ENCODE data around the gene PACS2. TPM values are rescaled to one million over a fixed set of nuclear protein-coding genes. Genes with fewer than 3 reads are reported as not detected.

Gene PACS2
- total RNA-seq, 4 donors from 2014 or later: 59.8 to 97.4 (median 71.2) TPM

GRCh38 chr14:105271224-105271890 is 43.2 kb upstream of the PACS2 start:
- Histone ChIP-seq H3K27me3 (no peaks in the 10 kb centered on the region), H3K4me1 (peaks cover 0 to 15% (median 6%) of the 10 kb centered on the region in 4 donors), H3K36me3 (peaks cover 0 to 52% (median 18%) of the 10 kb centered on the region in 4 donors), H3K27ac (replicated peaks in 1 of 4) (no peak overlapping the region), H3K4me3 (no peak overlapping the region), H3K9me3 (no peaks in the 10 kb centered on the region)
- DNase-seq (ENCODE audit: extremely low spot score): no peak
- intact Hi-C loops (cut with DNase I): no loop called here
- WGBS: 86% methylated on average over 16 of the region's 22 CpGs
- TF ChIP-seq POLR2A (IDR thresholded peaks at IDR 0.05; ENCODE audit: low read depth): no peak
- no peak for TF ChIP-seq EP300 (IDR thresholded peaks at IDR 0.05)
- no peak for TF ChIP-seq POLR2AphosphoS5 (IDR thresholded peaks at IDR 0.05)
- TF ChIP-seq, protein P1, sequence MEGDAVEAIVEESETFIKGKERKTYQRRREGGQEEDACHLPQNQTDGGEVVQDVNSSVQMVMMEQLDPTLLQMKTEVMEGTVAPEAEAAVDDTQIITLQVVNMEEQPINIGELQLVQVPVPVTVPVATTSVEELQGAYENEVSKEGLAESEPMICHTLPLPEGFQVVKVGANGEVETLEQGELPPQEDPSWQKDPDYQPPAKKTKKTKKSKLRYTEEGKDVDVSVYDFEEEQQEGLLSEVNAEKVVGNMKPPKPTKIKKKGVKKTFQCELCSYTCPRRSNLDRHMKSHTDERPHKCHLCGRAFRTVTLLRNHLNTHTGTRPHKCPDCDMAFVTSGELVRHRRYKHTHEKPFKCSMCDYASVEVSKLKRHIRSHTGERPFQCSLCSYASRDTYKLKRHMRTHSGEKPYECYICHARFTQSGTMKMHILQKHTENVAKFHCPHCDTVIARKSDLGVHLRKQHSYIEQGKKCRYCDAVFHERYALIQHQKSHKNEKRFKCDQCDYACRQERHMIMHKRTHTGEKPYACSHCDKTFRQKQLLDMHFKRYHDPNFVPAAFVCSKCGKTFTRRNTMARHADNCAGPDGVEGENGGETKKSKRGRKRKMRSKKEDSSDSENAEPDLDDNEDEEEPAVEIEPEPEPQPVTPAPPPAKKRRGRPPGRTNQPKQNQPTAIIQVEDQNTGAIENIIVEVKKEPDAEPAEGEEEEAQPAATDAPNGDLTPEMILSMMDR (IDR thresholded peaks at IDR 0.05): no peak

GRCh38 chr14:105272623-105273022 is 41.9 kb upstream of the PACS2 start:
- peaks cover 0 to 18% (median 8%) of the 10 kb centered on the region in 4 donors for H3K4me1 ChIP-seq
- intact Hi-C loops (cut with DNase I): no loop called here
- TF ChIP-seq EP300 (IDR thresholded peaks at IDR 0.05): no peak
- TF ChIP-seq, protein P1 (IDR thresholded peaks at IDR 0.05): no peak
- no peak for TF ChIP-seq POLR2A (IDR thresholded peaks at IDR 0.05; ENCODE audit: low read depth)
- TF ChIP-seq POLR2AphosphoS5 (IDR thresholded peaks at IDR 0.05): no peak
- no peak for DNase-seq (ENCODE audit: extremely low spot score)
- WGBS: 90% methylated on average over 15 of the region's 15 CpGs
- H3K9me3 ChIP-seq: no peaks in the 10 kb centered on the region
- H3K27me3 ChIP-seq: no peaks in the 10 kb centered on the region
- H3K27ac ChIP-seq (replicated peaks in 1 of 4): no peak overlapping the region
- peaks cover 0 to 41% (median 18%) of the 10 kb centered on the region in 4 donors for H3K36me3 ChIP-seq
- H3K4me3 ChIP-seq: no peak overlapping the region

DNA sequence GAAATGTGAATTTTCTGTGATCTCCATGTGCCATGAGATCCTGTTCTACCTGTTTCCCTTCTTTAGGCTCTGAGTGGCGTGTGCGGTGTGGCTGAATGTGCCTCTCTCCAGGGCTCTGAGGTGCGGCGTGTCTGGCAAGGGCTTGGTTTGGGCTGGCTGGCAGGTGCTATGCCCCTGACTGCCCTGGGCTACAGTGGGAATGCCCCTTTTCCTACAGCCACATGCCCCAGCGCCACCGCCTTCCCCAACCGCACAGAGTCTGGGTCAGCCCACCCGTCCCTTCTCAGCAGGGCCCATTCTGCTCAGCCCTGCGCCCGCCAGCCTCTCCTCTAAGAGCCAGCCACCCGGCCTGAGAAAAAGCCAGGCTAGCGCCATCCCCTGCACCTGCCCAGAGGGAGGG is 41.5 kb upstream of the PACS2 start:
- no peak overlapping the region for H3K27ac ChIP-seq (replicated peaks in 1 of 4)
- intact Hi-C loops (cut with DNase I): no loop called here
- no peak for TF ChIP-seq POLR2AphosphoS5 (IDR thresholded peaks at IDR 0.05)
- no peak for TF ChIP-seq POLR2A (IDR thresholded peaks at IDR 0.05; ENCODE audit: low read depth)
- TF ChIP-seq, protein P1 (IDR thresholded peaks at IDR 0.05): no peak
- no peak for TF ChIP-seq EP300 (IDR thresholded peaks at IDR 0.05)
- H3K27me3 ChIP-seq: no peaks in the 10 kb centered on the region
- H3K4me3 ChIP-seq: no peak overlapping the region
- DNase-seq (ENCODE audit: extremely low spot score): no peak
- peaks cover 0 to 21% (median 13%) of the 10 kb centered on the region in 4 donors for H3K4me1 ChIP-seq
- WGBS: 96% methylated on average over 11 of the region's 12 CpGs
- H3K36me3 ChIP-seq: peaks cover 0 to 37% (median 17%) of the 10 kb centered on the region in 4 donors
- no peaks in the 10 kb centered on the region for H3K9me3 ChIP-seq

GRCh38 chr14:105274637-105275036 is 39.9 kb upstream of the PACS2 start:
- Histone ChIP-seq H3K4me1 (peaks cover 0 to 16% (median 13%) of the 10 kb centered on the region in 4 donors), H3K27me3 (no peaks in the 10 kb centered on the region), H3K9me3 (no peaks in the 10 kb centered on the region), H3K4me3 (no peak overlapping the region), H3K36me3 (peaks cover 0 to 21% (median 11%) of the 10 kb centered on the region in 4 donors), H3K27ac (replicated peaks in 1 of 4) (no peak overlapping the region)
- no peak for TF ChIP-seq POLR2A (IDR thresholded peaks at IDR 0.05; ENCODE audit: low read depth)
- TF ChIP-seq POLR2AphosphoS5 (IDR thresholded peaks at IDR 0.05): no peak
- TF ChIP-seq EP300 (IDR thresholded peaks at IDR 0.05): no peak
- TF ChIP-seq, protein P1 (IDR thresholded peaks at IDR 0.05): no peak
- DNase-seq (ENCODE audit: extremely low spot score): no peak
- WGBS: 100% methylated on average over 4 of the region's 6 CpGs
- intact Hi-C loops (cut with DNase I): no loop called here

All from esophagus muscularis mucosa (tissue), 4 donors.